Eye (tissue), 1 donor: ENCODE results near the gene TMEM50A.
"Not testable (repeated sequence)": the region's sequence is repeated elsewhere in the genome, so short reads cannot be mapped to it uniquely, and the experiment has no call there.

Experiments used
- DNase-seq: peaks from one replicate; pipeline ENCODE4 v3.0.0-alpha.2; 2015

Gene TMEM50A

DNA sequence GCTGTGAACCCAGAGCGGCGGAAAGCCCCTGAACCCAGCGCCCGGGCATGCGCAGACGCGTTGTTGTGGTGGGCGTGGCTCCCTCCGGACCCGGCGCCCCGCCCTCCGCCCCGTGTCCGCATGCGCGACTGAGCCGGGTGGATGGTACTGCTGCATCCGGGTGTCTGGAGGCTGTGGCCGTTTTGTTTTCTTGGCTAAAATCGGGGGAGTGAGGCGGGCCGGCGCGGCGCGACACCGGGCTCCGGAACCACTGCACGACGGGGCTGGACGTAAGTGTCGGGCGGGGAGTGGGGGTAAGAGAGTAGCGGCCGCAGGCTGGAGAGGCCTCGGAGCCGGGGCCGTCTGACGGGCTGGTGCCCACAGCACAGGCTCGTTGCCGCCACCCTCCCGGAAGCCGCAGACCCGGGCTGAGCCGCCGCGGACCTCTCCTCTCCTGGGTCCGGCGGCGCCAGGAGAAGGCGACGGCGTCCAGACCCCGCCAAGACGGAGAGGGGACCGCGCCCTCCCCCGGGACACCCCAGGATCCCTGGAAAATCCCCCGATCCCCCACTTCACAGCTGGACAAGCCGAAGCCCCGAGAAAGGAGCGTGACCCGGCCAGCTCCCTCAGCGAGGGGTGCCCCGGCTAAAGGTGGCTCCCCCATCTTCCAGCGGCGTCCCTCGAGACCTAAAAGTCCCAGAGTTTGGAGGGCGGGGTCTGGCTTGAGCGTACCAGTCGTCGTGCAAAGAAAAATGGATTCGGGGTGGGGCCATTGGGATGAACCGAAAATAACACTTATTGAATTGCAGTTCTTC is at the start of gene TMEM50A:
TMEM50A (plus strand) TSS at position 147 of the 794 bp plus-strand sequence. CDS start 2,153 bp downstream, outside the sequence.
- peak; percentile 96 for DNase-seq

DNA sequence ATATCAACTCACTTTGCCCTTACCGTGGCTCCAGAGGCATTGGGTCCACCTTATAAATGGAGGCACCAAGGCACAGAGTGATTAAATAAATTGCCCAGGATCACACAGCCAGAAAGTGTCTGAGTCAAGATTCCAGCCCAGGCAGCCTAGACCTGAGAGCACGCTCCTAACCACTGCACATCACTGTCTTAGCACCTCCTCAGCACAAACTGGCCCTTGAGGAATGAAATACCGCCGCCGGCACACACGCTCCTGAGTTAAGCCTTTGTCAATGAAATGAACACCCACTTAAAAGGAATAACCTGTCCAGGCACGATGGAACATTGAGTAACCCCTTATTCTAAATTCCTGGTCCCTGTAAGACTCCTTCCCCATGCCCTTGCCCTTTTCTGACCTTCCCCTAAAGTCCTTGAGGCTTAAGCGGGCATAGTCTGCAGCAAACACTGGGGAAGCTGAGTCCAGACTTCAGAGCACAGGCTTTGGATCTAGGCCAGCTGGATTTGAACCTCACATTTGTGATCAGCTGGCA is 49.5 kb upstream of the TMEM50A start:
- DNase-seq: not testable (repeated sequence)

- DNase-seq: not testable (repeated sequence)
Measured at GRCh38 chr1:25290043-25290442, 48.1 kb upstream of the TMEM50A start.

GRCh38 chr1:25293426-25293825 is 44.7 kb upstream of the TMEM50A start:
- not testable (repeated sequence) for DNase-seq

DNA sequence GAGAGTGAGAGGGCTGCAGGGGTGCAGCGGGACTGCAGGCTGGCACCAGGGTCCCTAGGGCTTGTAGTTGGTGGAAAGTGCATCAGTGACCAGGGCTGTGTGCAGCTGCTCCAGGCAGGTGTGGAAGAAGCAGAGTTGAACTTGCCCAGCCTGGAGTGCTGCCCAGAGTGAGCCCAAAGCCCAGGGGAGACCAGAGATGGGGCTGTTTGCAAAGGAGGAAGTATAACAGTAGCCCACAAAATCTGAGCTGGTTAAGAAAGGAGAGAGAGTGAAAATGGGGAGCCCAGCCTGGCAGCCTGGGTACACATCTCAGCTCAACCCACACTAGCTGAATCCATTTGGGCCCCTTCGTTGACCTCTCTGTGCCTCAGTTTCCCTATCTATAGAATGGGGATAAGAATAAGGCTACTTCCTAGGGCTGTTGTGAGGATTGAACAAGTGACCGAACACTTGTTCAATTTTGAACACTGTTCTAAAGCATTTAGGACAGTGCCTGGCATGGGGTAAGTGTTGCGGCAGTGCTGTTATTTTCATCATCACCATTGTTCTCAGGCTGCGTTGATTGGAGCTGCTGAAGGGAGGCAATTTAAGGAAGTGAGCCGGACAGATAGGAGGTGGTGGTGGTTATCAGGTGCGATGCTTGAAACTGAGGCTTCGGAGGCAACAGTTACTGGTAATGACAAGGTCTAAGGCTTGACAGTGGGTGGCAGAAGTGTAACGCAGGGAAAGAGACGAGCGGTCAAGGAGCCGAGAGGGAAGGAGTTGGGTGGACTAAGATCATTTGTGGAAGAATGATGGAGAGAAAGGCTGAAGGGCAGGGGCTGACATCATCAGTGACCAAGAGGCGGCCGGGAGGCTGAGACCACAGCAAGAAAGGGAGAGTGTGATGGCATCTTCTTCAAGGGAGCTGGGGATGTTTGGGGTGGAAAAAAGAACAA is 43.0 kb upstream of the TMEM50A start:
- not testable (repeated sequence) for DNase-seq

DNA sequence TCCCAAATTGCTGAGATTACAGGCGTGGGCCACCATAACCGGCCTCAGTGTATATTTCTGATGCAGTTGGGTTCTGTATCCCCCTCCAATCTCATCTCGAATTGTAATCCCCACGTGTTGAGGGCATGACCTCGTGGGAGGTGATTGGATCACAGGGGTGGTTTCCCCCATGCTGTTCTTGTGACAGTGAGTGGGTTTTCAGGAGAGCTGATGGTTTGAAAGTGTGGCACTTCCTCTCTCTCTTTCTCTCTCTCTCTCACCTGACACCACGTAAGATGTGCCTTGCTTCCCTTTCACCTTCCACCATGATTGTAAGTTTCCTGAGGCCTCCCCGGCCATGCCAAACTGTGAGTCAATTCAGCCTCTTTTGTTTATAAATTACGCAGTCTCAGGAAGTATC is 41.6 kb upstream of the TMEM50A start:
- DNase-seq: not testable (repeated sequence)

DNA sequence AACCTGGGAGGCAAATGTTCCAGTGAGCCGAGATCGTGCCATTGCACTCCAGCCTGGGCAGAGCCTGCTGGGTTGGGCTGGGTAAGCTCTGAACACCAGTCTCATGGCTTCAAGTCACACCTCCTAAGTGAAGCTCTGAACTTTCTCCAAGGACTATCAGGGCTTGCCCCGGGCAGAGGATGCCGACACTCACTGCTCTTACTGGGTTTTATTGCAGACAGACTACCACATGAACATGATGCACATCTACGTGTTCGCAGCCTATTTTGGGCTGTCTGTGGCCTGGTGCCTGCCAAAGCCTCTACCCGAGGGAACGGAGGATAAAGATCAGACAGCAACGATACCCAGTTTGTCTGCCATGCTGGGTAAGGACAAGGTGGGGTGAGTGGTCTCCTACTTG is 37.4 kb upstream of the TMEM50A start:
- not testable (repeated sequence) for DNase-seq

- DNase-seq: not testable (repeated sequence)
Measured at GRCh38 chr1:25302330-25302729, 35.8 kb upstream of the TMEM50A start.

DNA sequence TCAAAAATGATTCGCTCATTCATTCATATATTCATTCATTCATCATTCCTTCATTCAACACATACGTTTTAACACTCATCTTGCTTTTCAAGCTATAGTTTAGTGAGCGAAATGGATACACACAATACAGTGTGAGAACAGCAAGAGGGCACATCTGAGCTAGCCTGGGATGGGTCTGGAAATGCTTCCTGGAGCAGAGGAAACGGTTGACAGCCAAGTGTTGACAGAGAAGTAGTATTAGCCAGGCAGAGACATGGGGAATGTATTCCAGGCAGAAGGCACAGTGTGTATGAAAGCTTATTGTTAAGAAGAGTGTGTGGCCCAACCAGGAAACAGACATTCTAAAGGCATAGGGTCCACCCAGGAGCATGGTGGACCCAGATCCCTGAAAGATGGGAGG is 33.2 kb upstream of the TMEM50A start:
- not testable (repeated sequence) for DNase-seq

DNA sequence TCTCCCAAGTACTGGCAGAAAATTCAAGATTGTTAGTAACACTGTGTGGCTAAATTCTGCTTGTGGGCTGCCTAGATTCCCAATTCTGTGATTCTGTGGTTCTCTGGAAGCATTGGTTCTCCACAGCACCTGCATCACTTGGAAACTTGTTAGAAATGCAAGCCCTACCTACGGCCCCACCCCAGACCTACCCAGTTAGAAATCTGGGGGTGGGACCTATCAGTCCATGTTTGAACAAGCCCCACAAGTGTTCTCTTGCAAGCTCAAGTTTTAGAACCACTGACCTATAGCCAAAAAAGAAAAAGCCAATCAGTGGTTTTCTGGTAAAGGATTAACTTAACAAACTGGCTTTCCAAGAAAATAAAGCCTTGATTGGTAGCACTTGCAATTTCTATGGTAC is 30.0 kb upstream of the TMEM50A start:
- DNase-seq: not testable (repeated sequence)

- DNase-seq: not testable (repeated sequence)
Measured at GRCh38 chr1:25309085-25309484, 29.0 kb upstream of the TMEM50A start.

GRCh38 chr1:25309486-25309885 is 28.6 kb upstream of the TMEM50A start:
- not testable (repeated sequence) for DNase-seq

DNA sequence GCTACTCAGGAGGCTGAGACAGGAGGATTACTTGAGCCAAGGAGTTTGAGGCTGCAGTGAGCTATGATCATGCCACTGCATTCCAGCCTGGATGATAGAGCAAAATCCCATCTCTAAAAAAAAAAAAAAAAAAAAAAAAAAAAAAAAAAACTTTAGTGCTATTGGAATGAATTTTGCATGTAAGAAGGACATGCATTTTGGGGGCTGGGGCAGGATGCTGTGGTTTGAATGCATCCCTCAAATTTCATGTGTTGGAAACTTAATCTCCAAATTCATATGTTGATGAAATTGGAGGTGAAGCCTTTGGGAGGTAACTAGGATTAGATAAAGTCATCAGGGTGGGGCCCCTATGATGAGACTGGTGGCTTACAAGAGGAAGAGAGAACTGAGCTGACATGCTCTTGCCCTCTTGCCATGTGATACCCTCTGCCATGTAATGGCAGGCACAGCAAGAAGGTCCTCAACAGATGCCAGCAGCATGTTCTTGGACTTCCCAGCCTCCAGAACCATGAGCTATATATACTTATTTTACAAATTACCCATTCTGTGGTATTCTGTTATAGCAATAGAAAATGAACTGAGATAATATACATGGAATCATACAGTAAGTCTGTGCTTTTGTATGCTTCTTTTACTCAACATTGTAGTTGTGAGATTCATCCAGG is 25.2 kb upstream of the TMEM50A start:
- DNase-seq: not testable (repeated sequence)

- DNase-seq: peak; percentile 1
Measured at GRCh38 chr1:25320314-25320938, 17.7 kb upstream of the TMEM50A start.

DNA sequence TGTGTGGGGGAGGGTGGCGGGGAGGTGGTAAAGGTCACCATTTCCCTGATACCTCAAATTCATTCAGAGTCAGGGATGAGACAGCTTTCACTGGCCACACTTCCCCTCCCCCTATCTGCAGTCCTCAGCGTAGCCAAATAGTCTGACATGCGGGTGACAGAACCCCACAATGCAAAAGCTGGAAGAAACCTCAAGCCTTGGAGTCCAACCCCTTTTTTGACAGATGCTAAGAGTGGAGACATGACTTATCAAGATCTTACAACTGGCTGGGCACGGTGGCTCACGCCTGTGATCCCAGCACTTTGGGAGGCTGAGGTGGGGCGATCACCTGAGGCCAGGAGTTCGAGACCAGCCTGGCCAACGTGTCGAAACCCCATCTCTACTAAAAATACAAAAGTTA is 16.0 kb upstream of the TMEM50A start:
- not testable (repeated sequence) for DNase-seq

- not testable (repeated sequence) for DNase-seq
Measured at GRCh38 chr1:25324407-25324806, 13.7 kb upstream of the TMEM50A start.

GRCh38 chr1:25327864-25328790 is 10.0 kb upstream of the TMEM50A start:
- DNase-seq: not testable (repeated sequence)

GRCh38 chr1:25328791-25329185 is 9.3 kb upstream of the TMEM50A start:
- not testable (repeated sequence) for DNase-seq

DNA sequence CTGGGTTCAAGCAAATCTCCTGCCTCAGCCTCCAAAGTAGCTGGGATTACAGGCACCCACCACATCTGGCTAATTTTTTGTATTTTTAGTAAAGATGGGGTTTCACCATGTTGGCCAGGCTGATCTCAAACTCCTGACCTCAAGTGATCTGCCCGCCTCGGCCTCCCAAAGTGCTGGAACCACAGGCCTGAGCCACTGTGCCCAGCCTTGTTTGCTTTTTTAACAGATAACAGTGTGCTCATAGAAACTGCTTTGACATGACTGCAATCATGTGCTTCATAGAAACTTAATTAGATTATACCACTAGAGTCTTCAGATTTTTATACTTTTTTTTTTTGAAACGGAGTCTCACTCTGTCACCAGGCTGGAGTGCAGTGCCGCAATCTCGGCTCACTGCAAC is 8.8 kb upstream of the TMEM50A start:
- not testable (repeated sequence) for DNase-seq

DNA sequence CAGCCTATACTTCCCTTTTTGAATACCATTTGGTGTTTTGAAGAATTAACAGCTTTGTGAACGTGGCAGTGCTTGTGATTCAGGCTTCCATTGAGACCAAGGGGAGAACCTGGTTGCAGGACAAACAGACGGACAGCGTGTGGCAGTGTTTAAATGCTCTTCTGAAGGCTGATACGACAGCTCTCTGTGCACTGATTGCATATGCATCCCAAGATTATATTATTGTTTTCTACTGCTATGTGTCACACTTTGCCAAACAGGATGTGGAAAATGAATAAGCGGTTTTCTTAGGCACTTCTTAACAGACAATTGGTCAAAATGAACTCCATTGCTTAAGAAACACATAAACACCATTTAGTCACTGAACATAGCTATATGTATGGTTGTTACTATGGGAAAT is 8.2 kb upstream of the TMEM50A start:
- DNase-seq: not testable (repeated sequence)

DNA sequence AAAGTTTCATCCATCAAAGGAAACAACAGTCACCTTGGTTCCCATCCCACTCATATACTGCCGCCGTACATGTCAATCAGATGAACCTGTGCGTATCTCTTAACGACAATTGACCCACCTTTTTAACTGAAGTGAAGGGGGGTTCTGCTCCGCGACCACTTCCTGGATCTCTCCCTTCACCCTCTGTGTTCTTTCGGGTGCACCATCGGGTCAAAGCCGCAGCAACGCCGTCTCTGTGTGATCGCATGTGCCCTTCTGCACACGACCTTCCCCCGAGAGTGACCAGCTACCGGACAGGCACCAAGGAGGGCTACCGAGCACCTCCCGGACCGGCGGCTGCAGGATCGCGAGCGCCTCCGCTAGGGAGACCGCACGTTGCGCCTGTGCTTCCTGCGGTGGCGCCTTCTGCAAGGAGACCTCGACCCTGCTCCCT is 1.2 kb upstream of the TMEM50A start:
- DNase-seq: peak; percentile 35
